ENCODE data around the gene CTXND1.

CTXND1 gene

DNA sequence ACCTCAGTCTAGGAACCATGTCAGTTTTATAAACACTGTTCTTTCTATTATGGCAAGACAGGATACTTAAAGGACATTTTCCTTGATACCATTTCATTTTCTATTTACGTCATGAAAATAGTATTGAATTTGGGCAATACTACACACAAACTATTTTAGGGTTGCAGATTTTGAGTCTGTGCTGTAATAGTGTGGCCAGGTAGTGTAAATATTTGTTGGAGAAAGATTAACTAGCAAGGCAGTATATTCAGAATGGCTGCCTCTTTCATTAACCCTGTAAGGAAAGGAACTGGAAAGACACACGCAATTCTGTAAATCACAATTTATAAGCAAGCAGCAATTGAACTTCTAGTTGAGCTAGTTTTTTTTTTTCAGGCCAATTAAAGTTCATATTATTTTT is 2.0 kb downstream of the CTXND1 start:
- no peak for TF ChIP-seq SNAI2 (CRISPR knock-in tag; IDR thresholded peaks at IDR 0.05)
- no peak for TF ChIP-seq ZNF565 (CRISPR knock-in tag; conservative IDR thresholded peaks at IDR 0.05; ENCODE audit: low read depth)
- TF ChIP-seq ARNTL (CRISPR knock-in tag; IDR thresholded peaks at IDR 0.05; ENCODE audit: borderline replicate concordance, low read depth): no peak
- TF ChIP-seq, protein P1, sequence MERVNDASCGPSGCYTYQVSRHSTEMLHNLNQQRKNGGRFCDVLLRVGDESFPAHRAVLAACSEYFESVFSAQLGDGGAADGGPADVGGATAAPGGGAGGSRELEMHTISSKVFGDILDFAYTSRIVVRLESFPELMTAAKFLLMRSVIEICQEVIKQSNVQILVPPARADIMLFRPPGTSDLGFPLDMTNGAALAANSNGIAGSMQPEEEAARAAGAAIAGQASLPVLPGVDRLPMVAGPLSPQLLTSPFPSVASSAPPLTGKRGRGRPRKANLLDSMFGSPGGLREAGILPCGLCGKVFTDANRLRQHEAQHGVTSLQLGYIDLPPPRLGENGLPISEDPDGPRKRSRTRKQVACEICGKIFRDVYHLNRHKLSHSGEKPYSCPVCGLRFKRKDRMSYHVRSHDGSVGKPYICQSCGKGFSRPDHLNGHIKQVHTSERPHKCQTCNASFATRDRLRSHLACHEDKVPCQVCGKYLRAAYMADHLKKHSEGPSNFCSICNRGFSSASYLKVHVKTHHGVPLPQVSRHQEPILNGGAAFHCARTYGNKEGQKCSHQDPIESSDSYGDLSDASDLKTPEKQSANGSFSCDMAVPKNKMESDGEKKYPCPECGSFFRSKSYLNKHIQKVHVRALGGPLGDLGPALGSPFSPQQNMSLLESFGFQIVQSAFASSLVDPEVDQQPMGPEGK (CRISPR knock-in tag; IDR thresholded peaks at IDR 0.05; ENCODE audit: borderline replicate concordance): no peak
- TF ChIP-seq ZC3H10 (CRISPR knock-in tag; IDR thresholded peaks at IDR 0.05): no peak
- TF ChIP-seq TCF4 (CRISPR knock-in tag; IDR thresholded peaks at IDR 0.05; ENCODE audit: borderline replicate concordance): no peak
- TF ChIP-seq, protein P2, sequence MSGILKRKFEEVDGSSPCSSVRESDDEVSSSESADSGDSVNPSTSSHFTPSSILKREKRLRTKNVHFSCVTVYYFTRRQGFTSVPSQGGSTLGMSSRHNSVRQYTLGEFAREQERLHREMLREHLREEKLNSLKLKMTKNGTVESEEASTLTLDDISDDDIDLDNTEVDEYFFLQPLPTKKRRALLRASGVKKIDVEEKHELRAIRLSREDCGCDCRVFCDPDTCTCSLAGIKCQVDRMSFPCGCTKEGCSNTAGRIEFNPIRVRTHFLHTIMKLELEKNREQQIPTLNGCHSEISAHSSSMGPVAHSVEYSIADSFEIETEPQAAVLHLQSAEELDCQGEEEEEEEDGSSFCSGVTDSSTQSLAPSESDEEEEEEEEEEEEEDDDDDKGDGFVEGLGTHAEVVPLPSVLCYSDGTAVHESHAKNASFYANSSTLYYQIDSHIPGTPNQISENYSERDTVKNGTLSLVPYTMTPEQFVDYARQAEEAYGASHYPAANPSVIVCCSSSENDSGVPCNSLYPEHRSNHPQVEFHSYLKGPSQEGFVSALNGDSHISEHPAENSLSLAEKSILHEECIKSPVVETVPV (CRISPR knock-in tag; IDR thresholded peaks at IDR 0.05): no peak
- no peak for TF ChIP-seq ZFP3 (CRISPR knock-in tag; IDR thresholded peaks at IDR 0.05)
- TF ChIP-seq ESRRG (CRISPR knock-in tag; IDR thresholded peaks at IDR 0.05): no peak
- no peak for TF ChIP-seq PPARA (CRISPR knock-in tag; IDR thresholded peaks at IDR 0.05; ENCODE audit: borderline replicate concordance)
- TF ChIP-seq ZNF70 (CRISPR knock-in tag; IDR thresholded peaks at IDR 0.05): no peak
- TF ChIP-seq OSR1 (CRISPR knock-in tag; IDR thresholded peaks at IDR 0.05): no peak
- TF ChIP-seq, protein P3, sequence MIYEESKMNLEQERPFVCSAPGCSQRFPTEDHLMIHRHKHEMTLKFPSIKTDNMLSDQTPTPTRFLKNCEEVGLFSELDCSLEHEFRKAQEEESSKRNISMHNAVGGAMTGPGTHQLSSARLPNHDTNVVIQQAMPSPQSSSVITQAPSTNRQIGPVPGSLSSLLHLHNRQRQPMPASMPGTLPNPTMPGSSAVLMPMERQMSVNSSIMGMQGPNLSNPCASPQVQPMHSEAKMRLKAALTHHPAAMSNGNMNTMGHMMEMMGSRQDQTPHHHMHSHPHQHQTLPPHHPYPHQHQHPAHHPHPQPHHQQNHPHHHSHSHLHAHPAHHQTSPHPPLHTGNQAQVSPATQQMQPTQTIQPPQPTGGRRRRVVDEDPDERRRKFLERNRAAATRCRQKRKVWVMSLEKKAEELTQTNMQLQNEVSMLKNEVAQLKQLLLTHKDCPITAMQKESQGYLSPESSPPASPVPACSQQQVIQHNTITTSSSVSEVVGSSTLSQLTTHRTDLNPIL (CRISPR knock-in tag; IDR thresholded peaks at IDR 0.05; ENCODE audit: low read depth): no peak
- TF ChIP-seq RARB (CRISPR knock-in tag; IDR thresholded peaks at IDR 0.05): no peak
- no peak for TF ChIP-seq ZNF8 (CRISPR knock-in tag; IDR thresholded peaks at IDR 0.05)
- no peak for TF ChIP-seq ISL1 (CRISPR knock-in tag; IDR thresholded peaks at IDR 0.05)
- ATAC-seq: no peak

DNA sequence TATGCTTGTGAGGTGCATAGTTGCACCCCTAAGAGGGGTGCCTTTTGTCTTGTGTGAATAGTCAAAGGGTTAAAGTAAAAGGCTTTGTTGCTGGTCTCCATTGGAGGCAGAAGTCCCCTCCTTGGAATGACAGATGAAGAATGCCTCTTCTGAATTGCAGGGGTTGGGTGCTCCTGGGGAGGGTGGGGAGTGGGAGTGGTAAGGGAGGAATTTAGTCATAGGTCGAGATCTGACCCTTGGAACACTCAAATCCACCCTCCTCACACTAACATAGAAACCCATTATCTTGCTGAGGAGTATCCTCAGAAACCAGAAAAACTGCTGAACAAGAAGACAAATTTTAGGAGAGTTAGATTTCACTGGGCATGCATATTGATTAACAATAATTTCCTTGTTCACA is 4.7 kb downstream of the CTXND1 start:
- ATAC-seq: no peak
- TF ChIP-seq GLIS3 (CRISPR knock-in tag; IDR thresholded peaks at IDR 0.05) (no peak), ARNTL (CRISPR knock-in tag; IDR thresholded peaks at IDR 0.05; ENCODE audit: borderline replicate concordance, low read depth) (no peak), BACH2 (CRISPR knock-in tag; IDR thresholded peaks at IDR 0.05; ENCODE audit: borderline replicate concordance) (no peak), ZNF70 (CRISPR knock-in tag; IDR thresholded peaks at IDR 0.05) (no peak), ZNF565 (CRISPR knock-in tag; conservative IDR thresholded peaks at IDR 0.05; ENCODE audit: low read depth) (no peak), ISL1 (CRISPR knock-in tag; IDR thresholded peaks at IDR 0.05) (no peak), ZC3H10 (CRISPR knock-in tag; IDR thresholded peaks at IDR 0.05) (no peak), ZNF8 (CRISPR knock-in tag; IDR thresholded peaks at IDR 0.05) (no peak), OSR1 (CRISPR knock-in tag; IDR thresholded peaks at IDR 0.05) (no peak)
- TF ChIP-seq, protein P2 (CRISPR knock-in tag; IDR thresholded peaks at IDR 0.05): no peak
- TF ChIP-seq, protein P1 (CRISPR knock-in tag; IDR thresholded peaks at IDR 0.05; ENCODE audit: borderline replicate concordance): no peak

DNA sequence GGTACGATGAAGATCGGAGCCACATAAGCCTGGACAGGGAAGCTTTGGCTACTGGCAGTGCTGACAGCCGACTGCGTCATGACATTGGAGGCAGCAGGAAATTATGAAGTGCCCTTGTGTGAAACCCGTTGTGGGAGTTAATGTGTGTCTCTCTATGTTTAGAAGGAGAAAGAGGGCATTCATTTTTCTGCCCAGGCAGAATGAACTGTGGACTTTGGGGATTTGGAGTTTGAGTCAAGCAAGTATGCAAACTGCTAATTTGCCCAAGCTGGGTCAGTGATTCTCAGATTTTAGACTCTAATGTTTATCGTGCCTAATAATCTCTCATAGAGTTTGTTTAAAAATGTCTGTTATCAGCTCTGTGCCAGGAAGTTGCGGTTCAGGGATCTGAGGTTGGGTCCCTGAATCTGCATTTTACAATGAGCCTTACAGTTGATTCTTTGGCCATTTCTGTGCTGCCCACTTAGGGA is 5.6 kb downstream of the CTXND1 start:
- TF ChIP-seq, protein P4, sequence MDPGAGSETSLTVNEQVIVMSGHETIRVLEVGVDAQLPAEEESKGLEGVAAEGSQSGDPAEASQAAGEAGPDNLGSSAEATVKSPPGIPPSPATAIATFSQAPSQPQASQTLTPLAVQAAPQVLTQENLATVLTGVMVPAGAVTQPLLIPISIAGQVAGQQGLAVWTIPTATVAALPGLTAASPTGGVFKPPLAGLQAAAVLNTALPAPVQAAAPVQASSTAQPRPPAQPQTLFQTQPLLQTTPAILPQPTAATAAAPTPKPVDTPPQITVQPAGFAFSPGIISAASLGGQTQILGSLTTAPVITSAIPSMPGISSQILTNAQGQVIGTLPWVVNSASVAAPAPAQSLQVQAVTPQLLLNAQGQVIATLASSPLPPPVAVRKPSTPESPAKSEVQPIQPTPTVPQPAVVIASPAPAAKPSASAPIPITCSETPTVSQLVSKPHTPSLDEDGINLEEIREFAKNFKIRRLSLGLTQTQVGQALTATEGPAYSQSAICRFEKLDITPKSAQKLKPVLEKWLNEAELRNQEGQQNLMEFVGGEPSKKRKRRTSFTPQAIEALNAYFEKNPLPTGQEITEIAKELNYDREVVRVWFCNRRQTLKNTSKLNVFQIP (CRISPR knock-in tag; IDR thresholded peaks at IDR 0.05; ENCODE audit: borderline replicate concordance, low read depth): no peak
- TF ChIP-seq, protein P1 (CRISPR knock-in tag; IDR thresholded peaks at IDR 0.05; ENCODE audit: borderline replicate concordance): no peak
- no peak for TF ChIP-seq BACH2 (CRISPR knock-in tag; IDR thresholded peaks at IDR 0.05; ENCODE audit: borderline replicate concordance)
- no peak for TF ChIP-seq CSDC2 (CRISPR knock-in tag; IDR thresholded peaks at IDR 0.05)
- no peak for TF ChIP-seq PPARA (CRISPR knock-in tag; IDR thresholded peaks at IDR 0.05; ENCODE audit: borderline replicate concordance)
- TF ChIP-seq ZFP3 (CRISPR knock-in tag; IDR thresholded peaks at IDR 0.05): no peak
- TF ChIP-seq RARB (CRISPR knock-in tag; IDR thresholded peaks at IDR 0.05): no peak
- no peak for TF ChIP-seq ZNF565 (CRISPR knock-in tag; conservative IDR thresholded peaks at IDR 0.05; ENCODE audit: low read depth)
- TF ChIP-seq ISL1 (CRISPR knock-in tag; IDR thresholded peaks at IDR 0.05): no peak
- TF ChIP-seq, protein P3 (CRISPR knock-in tag; IDR thresholded peaks at IDR 0.05; ENCODE audit: low read depth): no peak
- TF ChIP-seq, protein P2 (CRISPR knock-in tag; IDR thresholded peaks at IDR 0.05): no peak
- TF ChIP-seq OSR1 (CRISPR knock-in tag; IDR thresholded peaks at IDR 0.05): no peak
- no peak for ATAC-seq

Data from SK-N-SH treated with all-trans-retinoic acid at 6 μM for 48 hours (cell line).